ENCODE data around the gene DLG2. TPM values are rescaled to one million over a fixed set of nuclear protein-coding genes. Genes with fewer than 3 reads are reported as not detected.

The DLG2 gene
- total and polyA plus RNA-seq, 4 donors, result 0.30 to 5.5 (median 0.68) TPM

DNA sequence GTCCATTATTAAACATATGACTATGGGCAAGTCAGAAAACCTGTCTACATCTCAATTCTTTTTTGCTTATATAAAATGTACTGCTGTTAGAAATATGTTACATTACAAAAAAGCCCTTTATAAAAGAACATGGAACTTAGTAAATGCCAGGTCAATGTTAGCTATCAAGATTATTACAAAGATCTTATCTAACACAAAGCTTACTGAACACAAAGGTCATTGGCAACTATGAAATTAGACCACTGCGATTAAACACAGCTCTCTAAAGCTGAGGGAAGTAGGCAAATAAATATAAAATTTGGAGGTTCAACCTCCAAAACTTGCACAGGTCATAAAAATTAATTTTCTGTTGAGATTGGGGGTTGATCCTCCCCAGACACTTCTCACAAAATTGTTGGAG lies 1648.2 kb downstream of the DLG2 start:
- no peaks in the 10 kb centered on the region for H3K27me3 ChIP-seq (ENCODE audit: control insufficient read depth in 4 of 4, insufficient read depth in 4 of 4, low read length in 3 of 4)
- no peak overlapping the region for H3K9ac ChIP-seq (ENCODE audit: low read depth in 1 of 2, low read length in 2 of 2)
- no peak overlapping the region for H3K27ac ChIP-seq (ENCODE audit: low read depth in 1 of 2, low read length in 2 of 2)
- no peaks in the 10 kb centered on the region for H3K9me3 ChIP-seq (ENCODE audit: control insufficient read depth in 4 of 4, low read length in 3 of 4)
- TF ChIP-seq EGR1 (IDR thresholded peaks at IDR 0.05; ENCODE audit: low read depth in 2 of 2) (no peak), SP1 (IDR thresholded peaks at IDR 0.05) (no peak), HNF4G (IDR thresholded peaks at IDR 0.05) (no peak), RXRA (IDR thresholded peaks at IDR 0.05) (peak in 1 of 2 donors; percentile 11), YY1 (IDR thresholded peaks at IDR 0.05) (no peak), GABPA (IDR thresholded peaks at IDR 0.05 in 1 of 2, conservative IDR thresholded peaks at IDR 0.05 in 1 of 2) (no peak), HNF4A (conservative IDR thresholded peaks at IDR 0.05) (no peak)
- TF ChIP-seq, protein P1, sequence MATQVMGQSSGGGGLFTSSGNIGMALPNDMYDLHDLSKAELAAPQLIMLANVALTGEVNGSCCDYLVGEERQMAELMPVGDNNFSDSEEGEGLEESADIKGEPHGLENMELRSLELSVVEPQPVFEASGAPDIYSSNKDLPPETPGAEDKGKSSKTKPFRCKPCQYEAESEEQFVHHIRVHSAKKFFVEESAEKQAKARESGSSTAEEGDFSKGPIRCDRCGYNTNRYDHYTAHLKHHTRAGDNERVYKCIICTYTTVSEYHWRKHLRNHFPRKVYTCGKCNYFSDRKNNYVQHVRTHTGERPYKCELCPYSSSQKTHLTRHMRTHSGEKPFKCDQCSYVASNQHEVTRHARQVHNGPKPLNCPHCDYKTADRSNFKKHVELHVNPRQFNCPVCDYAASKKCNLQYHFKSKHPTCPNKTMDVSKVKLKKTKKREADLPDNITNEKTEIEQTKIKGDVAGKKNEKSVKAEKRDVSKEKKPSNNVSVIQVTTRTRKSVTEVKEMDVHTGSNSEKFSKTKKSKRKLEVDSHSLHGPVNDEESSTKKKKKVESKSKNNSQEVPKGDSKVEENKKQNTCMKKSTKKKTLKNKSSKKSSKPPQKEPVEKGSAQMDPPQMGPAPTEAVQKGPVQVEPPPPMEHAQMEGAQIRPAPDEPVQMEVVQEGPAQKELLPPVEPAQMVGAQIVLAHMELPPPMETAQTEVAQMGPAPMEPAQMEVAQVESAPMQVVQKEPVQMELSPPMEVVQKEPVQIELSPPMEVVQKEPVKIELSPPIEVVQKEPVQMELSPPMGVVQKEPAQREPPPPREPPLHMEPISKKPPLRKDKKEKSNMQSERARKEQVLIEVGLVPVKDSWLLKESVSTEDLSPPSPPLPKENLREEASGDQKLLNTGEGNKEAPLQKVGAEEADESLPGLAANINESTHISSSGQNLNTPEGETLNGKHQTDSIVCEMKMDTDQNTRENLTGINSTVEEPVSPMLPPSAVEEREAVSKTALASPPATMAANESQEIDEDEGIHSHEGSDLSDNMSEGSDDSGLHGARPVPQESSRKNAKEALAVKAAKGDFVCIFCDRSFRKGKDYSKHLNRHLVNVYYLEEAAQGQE (IDR thresholded peaks at IDR 0.05), result no peak
- TF ChIP-seq, protein P2, sequence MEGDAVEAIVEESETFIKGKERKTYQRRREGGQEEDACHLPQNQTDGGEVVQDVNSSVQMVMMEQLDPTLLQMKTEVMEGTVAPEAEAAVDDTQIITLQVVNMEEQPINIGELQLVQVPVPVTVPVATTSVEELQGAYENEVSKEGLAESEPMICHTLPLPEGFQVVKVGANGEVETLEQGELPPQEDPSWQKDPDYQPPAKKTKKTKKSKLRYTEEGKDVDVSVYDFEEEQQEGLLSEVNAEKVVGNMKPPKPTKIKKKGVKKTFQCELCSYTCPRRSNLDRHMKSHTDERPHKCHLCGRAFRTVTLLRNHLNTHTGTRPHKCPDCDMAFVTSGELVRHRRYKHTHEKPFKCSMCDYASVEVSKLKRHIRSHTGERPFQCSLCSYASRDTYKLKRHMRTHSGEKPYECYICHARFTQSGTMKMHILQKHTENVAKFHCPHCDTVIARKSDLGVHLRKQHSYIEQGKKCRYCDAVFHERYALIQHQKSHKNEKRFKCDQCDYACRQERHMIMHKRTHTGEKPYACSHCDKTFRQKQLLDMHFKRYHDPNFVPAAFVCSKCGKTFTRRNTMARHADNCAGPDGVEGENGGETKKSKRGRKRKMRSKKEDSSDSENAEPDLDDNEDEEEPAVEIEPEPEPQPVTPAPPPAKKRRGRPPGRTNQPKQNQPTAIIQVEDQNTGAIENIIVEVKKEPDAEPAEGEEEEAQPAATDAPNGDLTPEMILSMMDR (IDR thresholded peaks at IDR 0.05; ENCODE audit: low read depth, low read length, missing input control), result no peak
- no peak overlapping the region for H3K4me3 ChIP-seq (ENCODE audit: low read depth in 1 of 3, low read length in 3 of 3)
- peaks cover 0 to 10% (median 1%) of the 10 kb centered on the region in 4 donors for H3K4me1 ChIP-seq (ENCODE audit: control insufficient read depth in 4 of 4, insufficient read depth in 4 of 4, low read length in 3 of 4)
- H3K36me3 ChIP-seq (ENCODE audit: control insufficient read depth in 4 of 4, insufficient read depth in 3 of 4, low read depth in 1 of 4, low read length in 3 of 4), result no peaks in the 10 kb centered on the region
- 34% methylated on average over 1 of the region's 1 CpG for WGBS
- no peak for DNase-seq (ENCODE audit: low spot score)

DNA sequence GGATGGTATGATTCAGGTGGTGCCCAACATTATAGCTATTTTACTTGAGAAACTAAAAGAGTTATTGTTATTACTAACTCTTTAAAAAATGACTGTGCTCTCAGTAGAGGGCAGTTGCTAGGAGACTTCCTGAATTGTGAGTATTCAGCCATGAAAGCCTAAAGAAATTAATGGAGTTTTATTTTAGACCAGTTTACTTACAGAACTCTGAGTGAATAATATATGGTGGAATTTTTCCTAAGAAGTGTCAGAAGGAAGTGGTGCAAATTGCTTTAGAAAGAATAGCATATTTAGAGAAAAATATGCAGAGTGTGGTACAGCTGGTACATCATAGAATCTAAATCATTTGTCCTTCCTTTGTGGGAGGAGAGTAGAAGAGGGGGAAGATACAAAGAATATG lies 1651.1 kb downstream of the DLG2 start:
- DNase-seq (ENCODE audit: low spot score), result no peak
- TF ChIP-seq NR2F2 (IDR thresholded peaks at IDR 0.05) (no peak), GABPA (IDR thresholded peaks at IDR 0.05 in 1 of 2, conservative IDR thresholded peaks at IDR 0.05 in 1 of 2) (no peak), YY1 (IDR thresholded peaks at IDR 0.05) (no peak), HNF4G (IDR thresholded peaks at IDR 0.05) (no peak), RXRA (IDR thresholded peaks at IDR 0.05) (no peak), JUND (IDR thresholded peaks at IDR 0.05) (no peak), SP1 (IDR thresholded peaks at IDR 0.05) (no peak), TAF1 (conservative IDR thresholded peaks at IDR 0.05) (no peak), EGR1 (IDR thresholded peaks at IDR 0.05; ENCODE audit: low read depth in 2 of 2) (no peak), FOXA1 (IDR thresholded peaks at IDR 0.05) (no peak), RAD21 (IDR thresholded peaks at IDR 0.05) (no peak), HNF4A (conservative IDR thresholded peaks at IDR 0.05) (no peak), FOXA2 (IDR thresholded peaks at IDR 0.05) (no peak)
- TF ChIP-seq, protein P3, sequence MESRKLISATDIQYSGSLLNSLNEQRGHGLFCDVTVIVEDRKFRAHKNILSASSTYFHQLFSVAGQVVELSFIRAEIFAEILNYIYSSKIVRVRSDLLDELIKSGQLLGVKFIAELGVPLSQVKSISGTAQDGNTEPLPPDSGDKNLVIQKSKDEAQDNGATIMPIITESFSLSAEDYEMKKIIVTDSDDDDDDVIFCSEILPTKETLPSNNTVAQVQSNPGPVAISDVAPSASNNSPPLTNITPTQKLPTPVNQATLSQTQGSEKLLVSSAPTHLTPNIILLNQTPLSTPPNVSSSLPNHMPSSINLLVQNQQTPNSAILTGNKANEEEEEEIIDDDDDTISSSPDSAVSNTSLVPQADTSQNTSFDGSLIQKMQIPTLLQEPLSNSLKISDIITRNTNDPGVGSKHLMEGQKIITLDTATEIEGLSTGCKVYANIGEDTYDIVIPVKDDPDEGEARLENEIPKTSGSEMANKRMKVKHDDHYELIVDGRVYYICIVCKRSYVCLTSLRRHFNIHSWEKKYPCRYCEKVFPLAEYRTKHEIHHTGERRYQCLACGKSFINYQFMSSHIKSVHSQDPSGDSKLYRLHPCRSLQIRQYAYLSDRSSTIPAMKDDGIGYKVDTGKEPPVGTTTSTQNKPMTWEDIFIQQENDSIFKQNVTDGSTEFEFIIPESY (IDR thresholded peaks at IDR 0.05), result no peak
- TF ChIP-seq, protein P2 (IDR thresholded peaks at IDR 0.05; ENCODE audit: low read depth, low read length, missing input control), result no peak
- TF ChIP-seq, protein P4, sequence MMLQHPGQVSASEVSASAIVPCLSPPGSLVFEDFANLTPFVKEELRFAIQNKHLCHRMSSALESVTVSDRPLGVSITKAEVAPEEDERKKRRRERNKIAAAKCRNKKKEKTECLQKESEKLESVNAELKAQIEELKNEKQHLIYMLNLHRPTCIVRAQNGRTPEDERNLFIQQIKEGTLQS (IDR thresholded peaks at IDR 0.05), result no peak
- TF ChIP-seq, protein P1 (IDR thresholded peaks at IDR 0.05), result no peak
- TF ChIP-seq, protein P5, sequence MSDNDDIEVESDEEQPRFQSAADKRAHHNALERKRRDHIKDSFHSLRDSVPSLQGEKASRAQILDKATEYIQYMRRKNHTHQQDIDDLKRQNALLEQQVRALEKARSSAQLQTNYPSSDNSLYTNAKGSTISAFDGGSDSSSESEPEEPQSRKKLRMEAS (IDR thresholded peaks at IDR 0.05), result no peak

More for the DNA sequence above, 1651.1 kb downstream of the DLG2 start:
- no peak overlapping the region for H3K27ac ChIP-seq (ENCODE audit: low read depth in 1 of 2, low read length in 2 of 2)
- H3K9me3 ChIP-seq (ENCODE audit: control insufficient read depth in 4 of 4, low read length in 3 of 4), result no peaks in the 10 kb centered on the region
- H3K36me3 ChIP-seq (ENCODE audit: control insufficient read depth in 4 of 4, insufficient read depth in 3 of 4, low read depth in 1 of 4, low read length in 3 of 4), result no peaks in the 10 kb centered on the region
- H3K4me3 ChIP-seq (ENCODE audit: low read depth in 1 of 3, low read length in 3 of 3), result no peak overlapping the region
- H3K4me1 ChIP-seq (ENCODE audit: control insufficient read depth in 4 of 4, insufficient read depth in 4 of 4, low read length in 3 of 4), result peaks cover 0 to 10% (median 1%) of the 10 kb centered on the region in 4 donors
- no peak overlapping the region for H3K9ac ChIP-seq (ENCODE audit: low read depth in 1 of 2, low read length in 2 of 2)
- no peaks in the 10 kb centered on the region for H3K27me3 ChIP-seq (ENCODE audit: control insufficient read depth in 4 of 4, insufficient read depth in 4 of 4, low read length in 3 of 4)
